ENCODE measurements around the gene XPC.
"Not testable (repeated sequence)": the region's sequence is repeated elsewhere in the genome, so short reads cannot be mapped to it uniquely, and the experiment has no call there.

XPC gene

DNA sequence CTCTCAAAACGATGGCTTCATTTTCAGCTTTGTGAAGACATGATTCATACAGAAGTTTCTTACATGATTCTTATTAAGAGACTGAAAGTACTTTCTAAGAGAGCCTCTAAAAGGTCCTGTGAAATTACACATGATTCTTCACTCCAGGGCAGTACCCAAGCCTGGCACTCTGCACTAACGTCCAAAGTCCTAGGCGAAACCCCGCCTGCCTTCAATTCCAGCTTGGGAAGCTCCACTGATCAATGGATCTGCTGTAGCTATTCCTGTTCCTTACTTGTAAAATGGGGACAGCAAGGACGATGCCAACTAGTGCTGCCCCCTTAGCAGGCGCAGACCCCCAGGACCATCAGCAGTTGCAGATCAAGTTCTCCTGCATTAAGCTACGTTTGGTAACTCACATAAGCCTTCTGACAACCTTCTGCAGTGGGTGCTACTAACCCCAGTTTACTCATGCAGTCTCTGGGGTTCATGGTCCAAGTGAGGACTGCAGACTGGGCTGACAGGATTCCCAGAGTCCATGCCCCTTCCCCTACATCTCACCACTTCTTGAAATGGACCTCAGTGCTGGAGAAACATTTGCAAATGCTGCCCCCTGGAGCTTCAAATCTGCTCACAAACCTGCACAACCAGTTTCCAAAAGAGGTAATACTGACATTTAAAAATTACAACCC is 64.3 kb downstream of the XPC start:
- peak in 2 of 42 donors; percentile 7 to 24 for DNase-seq
- intact Hi-C loops (cut with DNase I), result no loop called here

DNA sequence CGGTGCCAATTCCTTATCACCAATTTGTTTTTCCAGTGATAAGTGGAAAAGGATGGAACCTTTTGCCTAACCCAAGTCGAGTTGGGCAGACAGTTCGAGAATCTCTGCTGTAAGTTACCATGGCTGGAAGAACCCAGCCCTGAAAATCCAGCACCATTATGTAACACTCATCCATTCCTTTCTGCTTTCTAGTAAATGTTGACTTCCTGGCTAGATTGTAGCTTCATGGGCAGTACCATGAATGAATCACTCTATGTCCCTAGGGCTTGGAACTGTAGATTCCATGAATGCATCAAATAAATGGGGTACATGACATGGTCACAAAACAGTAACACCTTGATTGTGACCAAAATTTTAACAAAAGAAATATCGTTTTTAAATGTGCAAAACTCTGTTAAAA is 67.7 kb downstream of the XPC start:
- no peak for DNase-seq
- intact Hi-C loops (cut with DNase I), result no loop called here

DNA sequence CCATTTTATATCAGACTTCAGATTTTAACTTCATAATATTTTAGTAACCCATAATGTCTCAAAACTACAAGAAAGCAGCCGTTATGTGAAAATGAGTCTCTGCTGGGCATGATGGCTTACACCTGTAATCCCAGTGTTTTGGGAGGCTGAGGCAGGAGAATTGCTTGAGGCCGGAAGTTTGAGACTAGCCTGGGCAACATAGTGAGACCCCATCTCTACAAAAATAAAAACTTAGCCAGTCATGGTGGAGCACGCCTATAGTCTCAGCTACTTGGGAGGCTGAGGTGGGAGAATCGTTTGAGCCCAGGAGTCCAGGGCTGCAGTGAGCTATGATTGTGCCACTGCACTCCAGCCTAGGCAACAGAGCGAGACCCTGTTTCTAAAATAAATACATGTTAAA is 68.6 kb downstream of the XPC start:
- intact Hi-C loops (cut with DNase I); DNase-seq: not testable (repeated sequence)

DNA sequence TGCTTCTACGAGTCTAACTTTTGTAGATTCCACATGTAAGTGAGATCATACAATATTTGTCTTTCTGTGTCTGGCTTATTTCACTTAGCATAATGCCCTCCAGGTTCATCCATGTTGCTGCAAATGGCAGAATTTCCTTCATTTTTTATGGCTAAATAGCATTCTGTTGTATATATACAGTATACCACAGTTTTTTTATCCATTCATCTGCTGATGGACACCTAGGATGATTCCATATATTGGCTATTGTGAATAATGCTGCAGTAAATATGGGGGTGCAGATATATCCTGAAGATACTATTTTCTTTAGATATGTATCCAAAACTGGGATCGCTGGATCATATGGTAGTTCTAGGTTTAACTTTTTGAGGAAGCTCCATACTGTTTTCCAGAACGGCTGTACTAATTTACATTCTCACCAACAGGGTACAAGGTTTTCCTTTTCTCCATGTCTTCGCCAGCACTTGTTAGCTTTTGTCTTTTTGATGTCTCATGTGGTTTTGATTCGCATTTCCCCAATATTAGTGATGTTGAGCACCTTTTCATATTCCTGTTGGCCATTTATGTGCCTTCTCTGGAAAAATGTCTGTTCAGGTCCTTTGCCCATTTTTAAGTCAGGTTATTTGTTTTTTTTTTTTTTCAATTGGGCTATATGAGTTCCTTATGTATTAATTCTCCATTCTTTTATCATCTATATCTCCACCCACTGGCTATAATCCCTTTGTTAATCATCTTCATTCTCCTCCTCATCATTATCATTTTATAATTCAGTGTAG is 80.6 kb downstream of the XPC start:
- intact Hi-C loops (cut with DNase I), result no loop called here
- no peak for DNase-seq

- intact Hi-C loops (cut with DNase I), result no loop called here
Measured at GRCh38 chr3:14096742-14097141, 81.7 kb downstream of the XPC start.

More at GRCh38 chr3:14096742-14097141, 81.7 kb downstream of the XPC start:
- DNase-seq, result no peak

Measured in head of caudate nucleus (tissue), 42 donors.